Right hindlimb (tissue), 1 donor: ENCODE measurements around the gene RNF38.
"Not testable (repeated sequence)": the region's sequence is repeated elsewhere in the genome, so short reads cannot be mapped to it uniquely, and the experiment has no call there.

Experiments used
- DNase-seq: peaks from one replicate; pipeline ENCODE4 v3.0.0-alpha.2; 2018

The RNF38 gene

GRCh38 chr9:36402536-36402935, 2.5 kb upstream of the RNF38 start:
- no peak for DNase-seq

GRCh38 chr9:36401897-36402480, 1.9 kb upstream of the RNF38 start:
- no peak for DNase-seq

GRCh38 chr9:36401164-36401740, 1.2 kb upstream of the RNF38 start:
- DNase-seq: peak; percentile 90

GRCh38 chr9:36400332-36401163, 479 bp upstream of the RNF38 start:
- DNase-seq: peak; percentile 93

- DNase-seq: no peak
Measured at GRCh38 chr9:36398745-36399144, 1.3 kb downstream of the RNF38 start.

- no peak for DNase-seq
Measured at GRCh38 chr9:36396985-36397384, 3.1 kb downstream of the RNF38 start.

GRCh38 chr9:36392489-36392888, 7.6 kb downstream of the RNF38 start:
- no peak for DNase-seq

- DNase-seq: no peak
Measured at GRCh38 chr9:36389590-36389989, 10.5 kb downstream of the RNF38 start.

GRCh38 chr9:36386396-36386965, 13.6 kb downstream of the RNF38 start:
- DNase-seq: not testable (repeated sequence)

GRCh38 chr9:36382484-36382883, 17.6 kb downstream of the RNF38 start:
- DNase-seq: no peak

- DNase-seq: no peak
Measured at GRCh38 chr9:36364577-36364976, 35.5 kb downstream of the RNF38 start.

- no peak for DNase-seq
Measured at GRCh38 chr9:36363448-36363847, 36.6 kb downstream of the RNF38 start.

- DNase-seq: no peak
Measured at GRCh38 chr9:36358486-36358885, 41.6 kb downstream of the RNF38 start.

- DNase-seq: no peak
Measured at GRCh38 chr9:36357639-36358038, 42.4 kb downstream of the RNF38 start.

- DNase-seq: no peak
Measured at GRCh38 chr9:36346569-36346968, 53.5 kb downstream of the RNF38 start.

- DNase-seq: no peak
Measured at GRCh38 chr9:36345103-36345846, 54.8 kb downstream of the RNF38 start.

- DNase-seq: no peak
Measured at GRCh38 chr9:36341936-36342577, 58.0 kb downstream of the RNF38 start.

GRCh38 chr9:36337865-36338264, 62.2 kb downstream of the RNF38 start:
- DNase-seq: no peak

GRCh38 chr9:36337002-36337401, 63.1 kb downstream of the RNF38 start:
- no peak for DNase-seq

- no peak for DNase-seq
Measured at GRCh38 chr9:36336131-36336907, 63.8 kb downstream of the RNF38 start.

- DNase-seq: no peak
Measured at GRCh38 chr9:36332006-36332405, 68.1 kb downstream of the RNF38 start.
